GM18526 (cell line): ENCODE results near the gene PNPLA4.

Experiments used
- POLR2A ChIP-seq: IDR thresholded peaks from 3 replicates; pipeline ENCODE4 v1.6.1; 2011; ENCODE audit not compliant: insufficient read length; ENCODE audit errors: extremely low read depth

PNPLA4 gene, protein sequence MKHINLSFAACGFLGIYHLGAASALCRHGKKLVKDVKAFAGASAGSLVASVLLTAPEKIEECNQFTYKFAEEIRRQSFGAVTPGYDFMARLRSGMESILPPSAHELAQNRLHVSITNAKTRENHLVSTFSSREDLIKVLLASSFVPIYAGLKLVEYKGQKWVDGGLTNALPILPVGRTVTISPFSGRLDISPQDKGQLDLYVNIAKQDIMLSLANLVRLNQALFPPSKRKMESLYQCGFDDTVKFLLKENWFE

DNA sequence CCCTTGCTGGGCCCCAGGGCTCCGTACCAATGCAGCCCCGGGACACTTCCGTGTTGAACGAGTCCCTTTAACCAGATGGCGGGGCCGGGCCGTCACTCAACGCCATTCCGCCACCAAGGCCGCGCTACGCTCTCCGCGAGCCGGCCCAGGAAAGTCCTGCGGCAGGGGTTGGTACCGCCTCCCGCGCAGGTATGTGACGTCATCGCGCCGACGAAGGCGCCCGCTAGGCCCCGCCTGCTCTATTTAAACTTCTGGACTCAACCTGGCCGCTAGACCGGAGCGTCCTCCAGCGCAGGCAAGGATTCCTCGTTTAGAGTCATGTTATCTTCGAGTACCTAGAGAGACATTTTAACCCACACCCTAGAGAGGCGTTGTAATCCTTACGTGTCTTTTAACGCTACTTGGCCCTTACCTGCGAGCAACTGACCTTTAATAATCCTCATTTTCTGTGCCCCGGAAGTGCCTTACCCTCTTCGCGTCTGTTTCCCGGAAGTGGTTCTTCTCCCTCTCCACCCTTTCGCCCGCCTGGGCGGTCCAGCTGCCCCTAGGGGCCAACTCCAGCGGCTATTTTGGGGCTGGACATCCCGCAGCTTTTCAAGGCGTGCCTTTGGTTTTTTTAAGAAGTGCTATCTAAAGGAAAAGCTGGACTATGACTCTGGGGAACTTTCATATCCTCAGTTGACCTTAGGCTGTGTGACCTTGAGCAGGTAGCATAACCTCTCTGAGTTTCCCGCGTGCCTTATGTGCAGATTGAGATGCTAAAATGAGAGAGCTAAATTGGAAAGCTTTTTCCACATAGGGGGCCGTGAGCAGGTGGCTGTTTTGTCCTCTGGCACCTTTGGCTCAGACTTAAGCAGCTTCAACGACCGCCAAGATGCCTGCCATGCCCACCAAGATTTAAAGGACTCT is at the start of gene PNPLA4:
PNPLA4 (minus strand) TSS at position 155 of the 909 bp plus-strand sequence. CDS start 1,294 bp downstream, outside the sequence.
- no peak for TF ChIP-seq POLR2A

DNA sequence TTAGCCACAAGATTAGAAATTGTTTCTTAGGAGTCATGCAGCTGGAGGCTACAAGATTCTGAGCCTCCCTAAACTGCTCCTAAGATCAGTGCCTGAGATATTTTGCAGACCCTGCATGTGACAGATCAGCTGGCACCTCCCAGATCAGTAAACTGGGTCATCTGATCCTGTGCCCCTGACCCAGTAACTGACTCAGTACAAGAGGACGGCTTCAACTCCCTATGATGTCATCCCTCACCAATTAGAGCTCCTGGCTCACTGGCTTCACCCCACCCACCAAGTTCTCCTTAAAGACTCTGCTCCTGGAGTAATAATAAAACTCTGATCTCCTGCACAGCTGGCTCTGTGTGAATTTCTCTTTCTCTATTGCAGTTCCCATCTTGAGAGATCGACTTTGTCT is 45.4 kb upstream of the PNPLA4 start:
- no peak for TF ChIP-seq POLR2A

DNA sequence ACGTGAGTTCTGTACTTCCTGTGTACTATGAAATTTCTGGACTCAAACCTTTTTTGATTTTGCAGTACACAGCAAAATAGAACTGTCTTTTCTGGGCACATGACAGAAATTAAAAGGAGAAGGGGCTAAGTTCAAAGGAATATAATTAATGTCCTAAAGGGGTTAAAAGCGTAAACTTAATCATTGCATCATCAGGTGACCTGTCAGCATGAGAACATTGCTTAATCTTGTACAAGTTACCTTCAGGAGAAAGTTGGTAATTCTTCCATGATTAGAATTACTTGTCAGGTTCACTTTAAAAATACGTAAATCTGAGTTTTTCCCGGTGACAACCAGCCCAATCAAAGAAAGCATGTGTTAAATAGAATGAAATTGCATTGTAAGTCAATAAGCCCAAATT is 43.2 kb upstream of the PNPLA4 start:
- TF ChIP-seq POLR2A, result no peak

DNA sequence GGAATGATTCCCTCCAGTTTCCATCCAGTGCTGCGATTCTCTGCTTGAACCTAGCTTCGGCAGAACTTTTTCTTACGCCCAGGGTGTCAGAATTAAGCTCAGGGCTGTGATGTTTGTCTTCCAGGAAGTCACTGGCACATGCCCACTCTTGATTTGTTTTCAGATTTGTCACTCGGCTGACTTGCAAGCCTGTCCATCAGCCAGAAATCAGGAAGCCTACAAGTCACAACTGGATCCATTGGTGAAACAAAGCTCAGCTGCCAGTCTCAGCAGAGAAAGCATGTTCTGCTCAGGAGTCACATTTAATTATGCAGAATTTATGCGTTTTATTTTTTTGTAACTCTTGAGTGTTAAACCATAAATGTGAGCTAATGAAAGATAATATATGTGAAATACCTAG is 38.2 kb upstream of the PNPLA4 start:
- TF ChIP-seq POLR2A, result no peak

DNA sequence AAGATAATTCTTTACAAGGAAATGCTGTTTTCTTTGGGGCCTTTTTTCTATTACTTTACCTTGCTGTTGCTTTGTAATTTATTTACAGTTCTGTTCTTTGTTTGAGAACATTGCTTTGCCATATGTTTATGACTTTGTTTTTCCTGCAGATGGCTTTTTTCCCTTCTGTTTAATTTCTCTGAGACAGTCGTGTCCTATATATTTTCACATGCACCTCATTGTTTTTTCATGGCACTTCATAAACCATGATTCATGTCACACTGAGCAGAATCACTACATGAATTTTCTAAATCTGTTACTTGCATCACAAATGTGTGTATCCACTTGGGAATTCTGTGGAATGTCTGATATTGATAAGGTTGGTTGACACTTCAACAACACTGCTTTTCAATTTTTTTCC is 33.0 kb upstream of the PNPLA4 start:
- TF ChIP-seq POLR2A, result no peak

DNA sequence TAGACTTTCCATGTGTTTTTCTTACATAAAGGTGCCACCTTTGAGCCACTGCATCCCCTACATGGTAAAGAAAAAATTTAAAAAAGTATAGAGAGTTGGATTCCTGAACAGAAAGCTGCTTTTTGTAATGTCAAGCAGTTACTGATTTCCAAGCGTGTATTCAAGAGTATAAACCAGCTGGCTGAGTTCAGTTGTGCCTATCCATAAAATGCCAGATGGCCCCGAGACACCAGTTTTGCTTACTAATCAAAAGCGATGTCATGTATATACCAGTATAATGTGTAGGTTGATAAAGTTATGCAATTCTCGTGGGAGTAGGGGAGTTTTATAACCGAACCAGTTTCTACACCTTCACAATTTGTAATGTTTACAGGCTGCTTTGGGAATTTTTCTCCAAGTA is 26.2 kb upstream of the PNPLA4 start:
- no peak for TF ChIP-seq POLR2A

DNA sequence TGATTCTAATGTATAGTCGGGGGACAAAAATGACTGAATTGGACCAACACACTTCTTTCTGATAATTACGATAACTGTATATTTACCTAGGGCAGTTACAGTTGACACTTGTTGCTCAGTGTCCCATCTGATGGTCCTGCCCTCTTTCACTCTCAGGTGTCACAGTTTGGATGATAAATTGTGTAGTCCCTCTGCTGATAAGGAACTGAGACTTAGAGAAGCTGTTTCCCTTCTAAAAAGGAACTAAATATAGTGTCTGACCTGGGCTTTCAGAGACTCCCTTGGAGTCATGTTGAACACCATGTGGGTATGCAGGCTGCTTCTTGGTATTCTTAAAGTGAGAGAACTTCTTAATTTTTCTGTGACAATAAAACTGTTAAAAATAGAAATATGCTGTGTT is 23.7 kb upstream of the PNPLA4 start:
- no peak for TF ChIP-seq POLR2A

DNA sequence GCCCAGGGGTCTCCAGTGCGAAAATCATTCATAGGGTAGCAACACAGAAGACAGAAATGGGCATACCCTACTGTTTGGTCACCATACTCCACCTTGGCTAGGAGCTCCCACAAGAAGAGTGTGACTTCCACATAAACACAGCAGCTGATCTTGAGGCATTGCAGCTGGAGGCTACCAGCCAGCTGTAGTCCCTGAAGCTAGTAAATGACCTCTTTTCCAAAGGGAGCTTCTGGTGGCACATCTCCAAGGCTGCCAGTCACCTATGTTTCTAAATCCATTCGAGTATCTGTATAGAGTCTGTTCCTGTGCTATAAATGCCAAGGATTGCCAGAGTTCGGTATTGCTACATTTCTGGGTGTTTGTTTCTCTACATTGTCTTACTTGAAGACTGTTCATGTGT is 21.3 kb upstream of the PNPLA4 start:
- TF ChIP-seq POLR2A, result no peak

DNA sequence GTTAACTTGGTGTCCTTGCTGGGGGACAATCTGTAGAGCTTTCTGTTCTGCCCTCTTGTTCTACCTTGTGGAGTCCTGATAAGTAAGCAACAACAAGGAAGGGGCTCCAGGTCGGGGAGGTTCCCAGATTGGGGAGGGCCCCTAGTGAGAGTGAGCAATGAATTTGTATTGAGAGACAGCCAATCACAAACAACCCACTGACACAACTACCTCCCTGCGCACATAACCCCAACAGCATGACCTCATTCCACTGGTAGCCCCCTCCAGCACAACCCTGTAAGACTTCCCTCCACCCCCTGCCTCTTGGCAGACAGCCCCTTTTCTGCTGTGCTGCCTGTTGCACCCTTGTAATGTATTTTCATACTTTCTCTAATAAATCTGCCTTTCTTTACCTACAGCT is 19.7 kb upstream of the PNPLA4 start:
- TF ChIP-seq POLR2A, result no peak

DNA sequence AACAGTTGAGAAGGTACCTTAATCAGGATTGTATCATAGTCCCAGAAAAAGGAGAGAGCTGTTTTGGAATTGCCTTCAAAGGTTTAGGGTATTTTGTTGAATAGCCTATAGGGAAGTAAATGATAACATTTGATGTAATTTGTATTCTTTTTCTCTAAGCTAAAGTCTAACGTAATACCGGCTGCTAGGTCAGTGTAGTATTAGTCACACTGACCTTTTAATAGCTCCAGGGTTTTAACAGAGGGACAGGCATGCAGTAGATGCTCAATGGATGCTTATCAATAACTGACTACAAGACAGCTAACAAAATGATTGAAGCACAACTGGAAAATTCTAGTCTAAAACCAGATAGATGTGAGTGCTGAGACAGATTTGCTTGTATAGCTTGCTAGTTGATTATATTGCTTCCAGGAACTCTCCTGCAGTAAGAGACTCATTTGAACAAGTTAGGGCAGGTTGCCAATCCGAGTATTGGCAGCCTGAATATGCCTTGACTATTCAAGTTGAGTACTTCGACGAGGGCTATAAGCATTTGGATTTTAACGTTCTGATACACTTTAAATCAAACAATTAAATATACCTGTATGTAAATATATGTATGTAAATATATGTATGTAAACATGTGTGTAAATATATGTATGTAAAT is 16.5 kb upstream of the PNPLA4 start:
- TF ChIP-seq POLR2A, result no peak

DNA sequence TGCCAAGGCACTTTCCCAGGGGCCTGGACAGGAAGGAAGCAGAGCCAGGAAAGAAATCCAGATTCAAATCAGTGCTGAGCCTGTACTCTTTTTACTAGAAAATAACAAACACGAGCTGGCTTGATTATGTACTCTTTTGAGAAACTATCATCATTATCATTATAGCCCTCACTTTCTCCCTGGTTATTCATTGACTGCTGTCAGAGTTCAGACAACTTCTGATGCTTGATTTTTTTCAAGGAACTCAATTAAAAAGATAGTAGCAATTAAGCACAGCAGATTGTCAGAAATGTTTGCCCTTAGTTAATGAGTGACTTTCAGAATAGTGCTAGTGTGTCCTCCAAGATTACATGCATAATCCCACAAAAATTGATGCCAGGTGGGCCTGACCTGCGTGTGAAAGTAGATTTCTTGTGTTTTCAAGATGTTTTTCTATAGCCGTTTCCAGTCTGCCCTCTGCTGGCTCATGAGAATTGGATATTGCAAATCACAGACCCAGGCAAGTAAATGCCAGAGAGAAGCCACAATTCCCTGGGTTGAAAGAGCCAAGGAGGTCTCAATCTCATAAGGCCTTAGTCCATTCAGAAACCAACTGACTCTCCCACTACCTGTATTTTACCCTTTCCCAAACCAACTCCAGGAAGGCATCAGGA is 14.3 kb upstream of the PNPLA4 start:
- no peak for TF ChIP-seq POLR2A

DNA sequence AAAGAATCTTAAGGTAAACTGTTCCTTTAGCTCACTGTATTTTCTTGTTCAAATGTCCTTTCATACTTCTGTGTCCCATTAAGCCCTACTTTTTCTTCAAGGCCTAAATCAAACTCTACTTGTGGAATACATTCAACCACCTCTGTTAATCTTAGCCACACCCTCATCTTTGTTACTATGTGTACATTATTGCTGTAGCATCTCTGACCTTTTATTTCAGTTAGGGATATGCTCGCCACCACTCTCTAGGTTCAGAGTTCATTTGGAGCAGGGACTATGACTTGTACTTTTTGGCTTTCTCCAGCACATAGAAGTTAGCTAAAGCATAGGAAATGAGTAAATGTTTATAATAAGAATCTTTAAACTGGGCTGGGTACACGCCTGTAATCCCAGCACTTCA is 6.8 kb upstream of the PNPLA4 start:
- TF ChIP-seq POLR2A, result no peak

DNA sequence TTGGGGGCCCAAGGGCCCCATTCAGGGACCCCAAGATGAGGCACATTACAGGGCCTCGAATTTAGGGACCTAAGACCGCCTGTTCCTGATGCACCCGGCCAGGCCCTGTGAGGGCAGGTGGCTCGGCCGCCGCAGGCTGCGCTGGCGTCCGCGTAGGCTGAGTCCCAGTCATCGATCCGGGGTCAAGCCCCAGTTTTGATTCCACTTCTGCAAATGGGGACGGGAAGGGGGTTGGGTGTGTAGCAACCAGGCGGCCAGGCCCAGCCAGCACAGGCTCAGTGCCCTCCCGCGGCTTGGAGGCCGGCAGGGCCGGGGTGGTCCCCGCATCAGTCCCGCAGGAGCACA is 327 bp downstream of the PNPLA4 start:
- no peak for TF ChIP-seq POLR2A

DNA sequence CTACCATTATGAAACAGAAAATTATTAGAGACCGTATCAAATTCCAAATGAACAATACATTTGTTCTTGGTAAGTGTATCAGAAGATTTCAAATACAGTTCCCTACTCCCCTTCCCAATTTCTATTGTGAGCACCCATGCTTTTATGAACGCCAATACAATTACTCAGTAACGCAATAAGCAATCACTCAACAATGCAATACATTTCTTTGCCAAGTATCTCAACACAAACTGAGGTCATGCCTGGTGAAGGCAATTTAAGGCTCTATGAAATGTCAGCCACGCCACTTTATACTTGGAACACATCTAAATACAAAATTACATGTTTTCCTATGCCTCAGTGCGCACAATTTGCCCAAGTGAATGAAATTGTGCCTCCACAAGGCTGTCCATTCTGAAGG is 712 bp downstream of the PNPLA4 start:
- TF ChIP-seq POLR2A, result no peak

DNA sequence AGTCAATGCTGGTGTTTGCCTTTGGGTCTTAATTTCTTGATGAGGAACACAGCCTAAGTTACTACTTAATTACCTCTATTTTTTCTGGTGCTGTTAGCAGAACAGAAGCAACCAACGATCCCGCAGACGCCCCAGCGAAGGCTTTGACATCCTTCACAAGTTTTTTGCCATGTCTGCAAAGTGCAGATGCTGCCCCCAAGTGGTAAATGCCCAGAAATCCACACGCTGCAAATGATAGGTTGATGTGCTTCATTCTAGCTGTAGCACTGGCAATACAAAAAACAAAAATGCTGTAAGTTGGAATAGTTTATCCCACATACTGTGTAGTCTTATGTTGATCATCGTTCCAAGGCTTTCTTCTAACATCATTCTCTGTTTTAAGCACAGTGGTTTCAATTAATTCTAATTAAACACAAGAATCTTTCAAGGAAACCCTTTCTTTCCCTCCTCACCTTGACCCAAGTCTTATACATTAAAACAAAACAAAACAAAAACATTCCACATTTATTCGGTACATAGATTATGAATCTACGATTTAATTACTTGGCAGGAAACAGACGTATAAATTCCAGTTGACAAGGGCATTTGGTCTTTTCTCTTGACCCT is 1.2 kb downstream of the PNPLA4 start:
- TF ChIP-seq POLR2A, result no peak
